ENCODE results near the gene NUP62.

Gene NUP62

GRCh38 chr19:49910179-49910578 is 19.1 kb downstream of the NUP62 start:
- H3K36me3 ChIP-seq (ENCODE audit: control insufficient read depth, insufficient read depth, low read length, severe bottlenecking) = peaks cover 13% of the 10 kb centered on the region
- no peak for DNase-seq (ENCODE audit: low read depth)
- H3K9me3 ChIP-seq (ENCODE audit: control insufficient read depth, low read length) = no peaks in the 10 kb centered on the region
- H3K27me3 ChIP-seq (replicated peaks; ENCODE audit: control insufficient read depth, insufficient read depth, low read length) = no peaks in the 10 kb centered on the region
- peaks cover 9% of the 10 kb centered on the region for H3K4me1 ChIP-seq (ENCODE audit: control insufficient read depth, insufficient read depth, low read length)
- no peak overlapping the region for H3K4me3 ChIP-seq (ENCODE audit: low read length)
- H3K9ac ChIP-seq (ENCODE audit: low read length) = no peak overlapping the region

DNA sequence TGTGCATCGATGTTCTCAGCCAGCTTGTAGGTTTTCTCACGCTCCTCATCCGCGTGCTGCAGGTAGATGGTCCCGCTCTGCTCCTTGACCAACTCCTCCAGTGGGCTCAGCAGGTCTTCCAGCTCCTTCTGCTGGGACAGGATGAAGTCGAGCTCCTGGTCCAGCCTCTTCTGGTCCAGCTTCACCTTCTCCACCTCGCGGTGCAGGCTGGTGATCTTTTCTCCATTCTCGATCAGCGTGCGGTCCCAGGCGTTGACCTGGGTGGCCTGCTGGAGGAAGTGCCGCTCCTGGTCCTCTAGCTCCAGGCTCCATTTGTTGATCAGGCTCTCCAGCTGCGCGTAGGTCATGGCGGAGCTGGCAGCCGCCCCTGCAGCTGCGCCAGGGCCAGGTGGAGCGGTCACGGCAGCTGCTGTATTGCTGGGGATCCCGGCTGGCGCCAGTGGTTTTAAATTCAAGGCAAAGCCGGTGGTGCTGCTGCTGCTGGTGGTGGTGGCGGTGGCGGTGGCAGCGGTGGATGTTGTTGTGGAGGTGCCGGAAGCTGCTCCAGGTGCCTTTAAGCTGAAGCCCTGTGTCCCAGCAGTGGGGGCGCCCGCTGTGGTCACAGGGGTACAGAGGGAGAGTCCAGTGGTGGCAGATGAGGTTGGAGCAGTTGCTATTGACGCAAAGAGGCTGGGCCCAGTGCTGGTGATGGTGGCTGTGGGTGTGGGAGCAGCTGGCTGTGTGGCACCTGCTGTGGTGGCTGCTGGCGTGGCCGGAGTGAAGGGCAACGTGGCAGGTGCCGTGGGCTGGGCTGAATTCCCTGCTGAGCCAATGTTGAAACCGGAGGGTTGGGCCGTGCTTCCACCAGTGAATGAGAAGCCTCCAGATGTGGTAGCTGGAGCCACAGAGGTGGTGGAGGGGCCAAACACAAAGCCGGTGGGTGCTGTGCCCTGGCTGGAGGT is 20.6 kb downstream of the NUP62 start:
- Histone ChIP-seq H3K4me3 (ENCODE audit: low read length) (no peak overlapping the region), H3K9me3 (ENCODE audit: control insufficient read depth, low read length) (no peaks in the 10 kb centered on the region), H3K9ac (ENCODE audit: low read length) (no peak overlapping the region), H3K36me3 (ENCODE audit: control insufficient read depth, insufficient read depth, low read length, severe bottlenecking) (peaks cover 9% of the 10 kb centered on the region), H3K4me1 (ENCODE audit: control insufficient read depth, insufficient read depth, low read length) (peaks cover 9% of the 10 kb centered on the region), H3K27me3 (replicated peaks; ENCODE audit: control insufficient read depth, insufficient read depth, low read length) (no peaks in the 10 kb centered on the region)
- DNase-seq (ENCODE audit: low read depth) = no peak

DNA sequence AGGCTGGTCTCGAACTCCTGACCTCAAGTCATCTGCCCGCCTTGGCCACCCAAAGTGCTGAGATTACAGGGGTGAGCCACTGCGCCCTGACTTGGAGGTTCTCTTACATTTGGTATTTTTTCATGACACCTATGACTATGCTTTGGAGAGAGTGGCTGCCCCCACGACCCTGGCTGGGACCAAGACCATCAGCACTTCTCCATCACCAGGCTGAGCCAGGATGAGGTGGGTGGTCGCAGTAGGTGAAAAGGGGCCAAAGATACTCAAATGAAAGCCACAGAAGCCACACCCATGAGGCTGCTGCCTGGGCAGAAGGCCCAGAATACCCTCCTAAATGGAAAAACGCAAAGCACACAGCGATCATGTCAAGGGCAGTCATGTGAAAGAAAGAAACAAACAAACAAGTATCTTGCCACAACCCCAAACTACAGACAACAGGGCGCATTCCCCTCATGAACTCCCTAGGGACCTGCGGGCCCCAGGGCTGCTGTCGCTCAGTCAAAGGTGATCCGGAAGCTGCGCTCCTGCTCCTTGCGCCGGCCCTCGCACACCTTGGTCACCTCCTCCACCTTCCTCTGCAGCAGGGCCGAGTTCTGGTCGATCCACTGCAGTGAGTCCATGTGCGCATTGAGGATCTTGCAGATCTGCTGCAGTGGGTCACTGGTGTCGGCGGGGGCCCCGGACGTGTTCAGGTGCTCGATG is 21.4 kb downstream of the NUP62 start:
- no peak overlapping the region for H3K9ac ChIP-seq (ENCODE audit: low read length)
- H3K4me1 ChIP-seq (ENCODE audit: control insufficient read depth, insufficient read depth, low read length) = peaks cover 9% of the 10 kb centered on the region
- DNase-seq (ENCODE audit: low read depth) = no peak
- H3K4me3 ChIP-seq (ENCODE audit: low read length) = no peak overlapping the region
- H3K27me3 ChIP-seq (replicated peaks; ENCODE audit: control insufficient read depth, insufficient read depth, low read length) = no peaks in the 10 kb centered on the region
- no peaks in the 10 kb centered on the region for H3K9me3 ChIP-seq (ENCODE audit: control insufficient read depth, low read length)
- peaks cover 9% of the 10 kb centered on the region for H3K36me3 ChIP-seq (ENCODE audit: control insufficient read depth, insufficient read depth, low read length, severe bottlenecking)

- Histone ChIP-seq H3K9me3 (ENCODE audit: control insufficient read depth, low read length) (no peaks in the 10 kb centered on the region), H3K4me3 (ENCODE audit: low read length) (no peak overlapping the region), H3K36me3 (ENCODE audit: control insufficient read depth, insufficient read depth, low read length, severe bottlenecking) (peaks cover 9% of the 10 kb centered on the region), H3K27me3 (replicated peaks; ENCODE audit: control insufficient read depth, insufficient read depth, low read length) (no peaks in the 10 kb centered on the region), H3K9ac (ENCODE audit: low read length) (no peak overlapping the region), H3K4me1 (ENCODE audit: control insufficient read depth, insufficient read depth, low read length) (peaks cover 9% of the 10 kb centered on the region)
- no peak for DNase-seq (ENCODE audit: low read depth)
Observed at GRCh38 chr19:49906879-49907564, 22.3 kb downstream of the NUP62 start.

- H3K9me3 ChIP-seq (ENCODE audit: control insufficient read depth, low read length) = no peaks in the 10 kb centered on the region
- H3K4me3 ChIP-seq (ENCODE audit: low read length) = no peak overlapping the region
- no peaks in the 10 kb centered on the region for H3K27me3 ChIP-seq (replicated peaks; ENCODE audit: control insufficient read depth, insufficient read depth, low read length)
- no peaks in the 10 kb centered on the region for H3K4me1 ChIP-seq (ENCODE audit: control insufficient read depth, insufficient read depth, low read length)
- peaks cover 9% of the 10 kb centered on the region for H3K36me3 ChIP-seq (ENCODE audit: control insufficient read depth, insufficient read depth, low read length, severe bottlenecking)
- no peak overlapping the region for H3K9ac ChIP-seq (ENCODE audit: low read length)
- no peak for DNase-seq (ENCODE audit: low read depth)
Observed at GRCh38 chr19:49904136-49904535, 25.2 kb downstream of the NUP62 start.

DNA sequence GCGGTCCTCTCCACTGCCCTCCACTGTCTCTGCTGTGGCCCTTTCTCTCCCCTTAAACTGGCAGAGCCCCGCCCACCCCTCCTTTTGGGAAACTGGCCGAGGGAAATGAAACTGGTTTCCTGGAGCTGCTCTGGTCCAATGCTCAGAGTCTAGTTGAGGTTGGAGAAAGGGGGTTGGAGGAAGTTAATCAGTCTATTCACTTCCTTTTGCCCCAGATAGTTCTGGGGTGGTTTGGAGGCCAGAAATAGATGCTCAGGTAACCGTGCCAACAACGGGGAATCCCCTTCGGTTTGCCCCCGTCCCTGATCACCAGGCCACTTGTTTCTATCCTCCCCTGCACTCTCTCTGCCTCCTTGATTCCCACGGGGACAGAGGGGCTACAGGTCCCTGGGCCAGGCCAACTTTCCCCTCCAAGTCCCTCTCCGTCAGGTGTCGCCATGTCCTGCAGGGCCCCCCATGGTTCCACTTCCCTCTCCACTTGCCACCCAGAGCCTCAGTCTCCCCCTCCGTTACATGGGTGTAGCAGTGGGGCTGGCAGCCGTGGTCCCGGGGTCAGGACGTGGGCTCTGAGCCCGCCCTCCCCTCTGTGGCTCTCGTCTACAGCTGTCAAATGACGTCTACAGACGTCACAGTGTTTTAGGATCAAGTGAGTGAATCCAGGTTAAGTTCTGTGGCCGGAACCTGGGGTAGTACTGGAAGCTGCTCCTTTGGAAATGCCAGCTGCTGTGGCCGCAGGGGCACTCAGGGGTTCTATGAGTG is 32.3 kb downstream of the NUP62 start, which contains the start of gene IL4I1:
TSS of gene IL4I1 (minus strand) at position 25 of the 759 bp plus-strand sequence. CDS start 727 bp downstream, outside the sequence.
- DNase-seq (ENCODE audit: low read depth) = no peak

GRCh38 chr19:49895566-49896297 is 33.6 kb downstream of the NUP62 start:
- H3K27me3 ChIP-seq (replicated peaks; ENCODE audit: control insufficient read depth, insufficient read depth, low read length) = peaks cover 5% of the 10 kb centered on the region
- no peak overlapping the region for H3K4me3 ChIP-seq (ENCODE audit: low read length)
- H3K36me3 ChIP-seq (ENCODE audit: control insufficient read depth, insufficient read depth, low read length, severe bottlenecking) = no peaks in the 10 kb centered on the region
- H3K4me1 ChIP-seq (ENCODE audit: control insufficient read depth, insufficient read depth, low read length) = peaks cover 6% of the 10 kb centered on the region
- H3K9ac ChIP-seq (ENCODE audit: low read length) = no peak overlapping the region
- no peaks in the 10 kb centered on the region for H3K9me3 ChIP-seq (ENCODE audit: control insufficient read depth, low read length)
- DNase-seq (ENCODE audit: low read depth) = no peak

More for the DNA sequence above, 32.3 kb downstream of the NUP62 start, which contains the start of gene IL4I1:
- Histone ChIP-seq H3K4me3 (ENCODE audit: low read length) (no peak within 1 kb of the TSS), H3K36me3 (ENCODE audit: control insufficient read depth, insufficient read depth, low read length, severe bottlenecking) (no peaks in the 10 kb centered on the region), H3K9ac (ENCODE audit: low read length) (no peak within 1 kb of the TSS), H3K27me3 (replicated peaks; ENCODE audit: control insufficient read depth, insufficient read depth, low read length) (peaks cover 5% of the 10 kb centered on the region), H3K9me3 (ENCODE audit: control insufficient read depth, low read length) (no peaks in the 10 kb centered on the region), H3K4me1 (ENCODE audit: control insufficient read depth, insufficient read depth, low read length) (peaks cover 6% of the 10 kb centered on the region)

GRCh38 chr19:49894879-49895565 is 34.3 kb downstream of the NUP62 start:
- no peaks in the 10 kb centered on the region for H3K36me3 ChIP-seq (ENCODE audit: control insufficient read depth, insufficient read depth, low read length, severe bottlenecking)
- H3K9me3 ChIP-seq (ENCODE audit: control insufficient read depth, low read length) = no peaks in the 10 kb centered on the region
- no peak overlapping the region for H3K9ac ChIP-seq (ENCODE audit: low read length)
- DNase-seq (ENCODE audit: low read depth) = no peak
- H3K4me3 ChIP-seq (ENCODE audit: low read length) = no peak overlapping the region
- H3K4me1 ChIP-seq (ENCODE audit: control insufficient read depth, insufficient read depth, low read length) = peaks cover 8% of the 10 kb centered on the region
- H3K27me3 ChIP-seq (replicated peaks; ENCODE audit: control insufficient read depth, insufficient read depth, low read length) = peaks cover 5% of the 10 kb centered on the region

DNA sequence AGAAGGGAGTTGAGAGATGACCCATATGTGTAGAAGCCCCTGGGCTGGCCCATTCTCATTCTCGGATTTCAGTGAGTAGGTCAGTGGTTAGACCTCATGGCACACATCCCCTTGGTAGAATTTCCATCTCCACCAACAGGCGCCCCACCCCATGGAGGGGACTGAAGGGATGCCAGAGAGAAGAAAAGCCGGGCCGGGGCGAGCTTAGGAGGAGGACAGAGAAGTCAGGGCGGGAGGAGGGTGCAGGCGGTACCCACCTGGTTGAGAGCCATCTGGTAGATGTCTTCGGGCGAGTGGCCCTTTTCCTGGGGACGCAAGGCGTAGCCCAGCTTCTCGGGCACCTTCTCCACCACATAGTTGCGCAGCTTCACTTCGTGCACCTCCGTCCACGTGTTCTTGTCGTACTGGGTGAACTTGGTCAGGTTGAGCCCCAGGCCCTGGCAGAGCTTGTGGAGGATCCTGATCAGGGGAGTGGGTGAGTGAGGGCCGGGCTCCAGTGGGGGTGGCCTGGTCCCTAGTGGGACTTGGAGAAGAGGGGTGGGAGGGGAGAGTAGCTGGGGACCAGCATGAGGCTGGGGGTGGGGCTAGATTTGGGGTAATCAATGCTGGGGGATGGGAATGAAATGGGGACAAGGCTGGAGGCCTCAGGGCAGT is 35.2 kb downstream of the NUP62 start:
- Histone ChIP-seq H3K4me3 (ENCODE audit: low read length) (no peak overlapping the region), H3K9ac (ENCODE audit: low read length) (no peak overlapping the region), H3K9me3 (ENCODE audit: control insufficient read depth, low read length) (no peaks in the 10 kb centered on the region), H3K27me3 (replicated peaks; ENCODE audit: control insufficient read depth, insufficient read depth, low read length) (peaks cover 5% of the 10 kb centered on the region), H3K4me1 (ENCODE audit: control insufficient read depth, insufficient read depth, low read length) (peaks cover 9% of the 10 kb centered on the region), H3K36me3 (ENCODE audit: control insufficient read depth, insufficient read depth, low read length, severe bottlenecking) (no peaks in the 10 kb centered on the region)
- no peak for DNase-seq (ENCODE audit: low read depth)

Data from adipocyte (in vitro differentiated cells).